Lower leg skin (tissue), 3 donors: ENCODE measurements around the gene SUFU.

Experiments used
- POLR2A ChIP-seq, 2 donors: fragments of 450-650 bp; IDR thresholded peaks; one replicate each; pipeline ENCODE4 v1.6.1; 2016 to 2017; ENCODE audit warnings: antibody characterized with exemption in 2 of 2, mild to moderate bottlenecking in 1 of 2, moderate library complexity in 1 of 2
- TF ChIP-seq, protein P1 (sequence below), 3 donors: fragments of 450-650 bp; IDR thresholded peaks; one replicate each; pipeline ENCODE4 v1.5.1; 2016; ENCODE audit warnings: antibody characterized with exemption in 3 of 3, mild to moderate bottlenecking in 3 of 3, moderate library complexity in 2 of 3

DNA sequence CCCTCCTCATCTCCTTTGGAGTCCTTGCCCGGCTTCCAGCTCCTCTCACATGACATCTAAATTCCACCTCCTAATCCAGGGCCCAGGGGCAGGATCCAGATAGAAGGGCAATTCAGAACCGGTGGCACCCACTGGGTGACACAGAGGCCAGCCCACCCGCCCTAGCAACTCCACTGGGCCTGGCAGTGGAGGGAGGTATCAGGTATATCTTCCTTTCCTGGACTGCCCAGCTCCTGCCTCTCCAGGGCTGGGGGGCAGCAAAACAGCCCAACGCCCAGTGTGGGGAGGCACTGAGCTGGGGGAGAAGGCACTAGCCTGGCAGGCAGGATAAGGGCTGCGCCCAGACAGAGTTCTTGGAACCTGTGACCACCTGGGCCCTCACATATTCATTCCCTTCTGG lies 130.1 kb downstream of the SUFU start:
- TF ChIP-seq, protein P1, sequence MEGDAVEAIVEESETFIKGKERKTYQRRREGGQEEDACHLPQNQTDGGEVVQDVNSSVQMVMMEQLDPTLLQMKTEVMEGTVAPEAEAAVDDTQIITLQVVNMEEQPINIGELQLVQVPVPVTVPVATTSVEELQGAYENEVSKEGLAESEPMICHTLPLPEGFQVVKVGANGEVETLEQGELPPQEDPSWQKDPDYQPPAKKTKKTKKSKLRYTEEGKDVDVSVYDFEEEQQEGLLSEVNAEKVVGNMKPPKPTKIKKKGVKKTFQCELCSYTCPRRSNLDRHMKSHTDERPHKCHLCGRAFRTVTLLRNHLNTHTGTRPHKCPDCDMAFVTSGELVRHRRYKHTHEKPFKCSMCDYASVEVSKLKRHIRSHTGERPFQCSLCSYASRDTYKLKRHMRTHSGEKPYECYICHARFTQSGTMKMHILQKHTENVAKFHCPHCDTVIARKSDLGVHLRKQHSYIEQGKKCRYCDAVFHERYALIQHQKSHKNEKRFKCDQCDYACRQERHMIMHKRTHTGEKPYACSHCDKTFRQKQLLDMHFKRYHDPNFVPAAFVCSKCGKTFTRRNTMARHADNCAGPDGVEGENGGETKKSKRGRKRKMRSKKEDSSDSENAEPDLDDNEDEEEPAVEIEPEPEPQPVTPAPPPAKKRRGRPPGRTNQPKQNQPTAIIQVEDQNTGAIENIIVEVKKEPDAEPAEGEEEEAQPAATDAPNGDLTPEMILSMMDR (IDR thresholded peaks at IDR 0.05) = no peak
- TF ChIP-seq POLR2A (IDR thresholded peaks at IDR 0.05) = no peak
